ENCODE measurements around the gene UBE2F. TPM values are rescaled to one million over a fixed set of nuclear protein-coding genes. Genes with fewer than 3 reads are reported as not detected.

The UBE2F gene
- total RNA-seq, 2 experiments from 2014 or later, result 96.5 to 99.5 TPM

DNA sequence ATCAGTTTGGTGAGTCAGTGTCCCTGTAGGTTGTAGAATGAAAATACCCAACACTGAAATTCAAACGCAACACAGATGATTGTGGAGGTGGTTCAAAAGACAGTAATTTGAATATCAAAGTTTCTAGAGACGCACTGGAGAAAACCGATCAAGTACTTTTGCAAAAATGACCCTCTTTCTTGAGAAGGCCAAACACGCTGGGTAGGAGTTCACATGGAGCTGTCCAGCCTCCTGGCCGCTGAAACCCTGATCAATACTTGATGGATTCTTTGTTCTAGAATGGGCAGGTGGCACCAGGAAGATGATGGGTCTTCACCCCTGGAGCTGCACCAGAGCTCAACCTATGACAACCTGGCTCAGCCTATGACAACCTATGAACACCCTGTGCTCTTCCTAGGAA, 39.7 kb upstream of the UBE2F start:
- H3K9me3 Mint-ChIP-seq, result peaks cover 2% of the 10 kb centered on the region
- ChIA-PET POLR2A (interaction anchor here (0.7 to 1.3 kb wide), 3 partner anchors 22 to 77 kb away, joined by 3 to 5 read pairs (median 3); no protein-coding TSS in a partner anchor), CTCF (interaction anchor here (1.5 kb wide), 1 partner anchor 212 kb away, joined by 3 read pairs; no protein-coding TSS in a partner anchor)
- no peaks in the 10 kb centered on the region for H3K36me3 Mint-ChIP-seq (ENCODE audit: low read depth)
- DNase-seq, result peak; percentile 22
- no peak for ATAC-seq
- no peak overlapping the region for H3K4me3 Mint-ChIP-seq
- TF ChIP-seq, protein P1, sequence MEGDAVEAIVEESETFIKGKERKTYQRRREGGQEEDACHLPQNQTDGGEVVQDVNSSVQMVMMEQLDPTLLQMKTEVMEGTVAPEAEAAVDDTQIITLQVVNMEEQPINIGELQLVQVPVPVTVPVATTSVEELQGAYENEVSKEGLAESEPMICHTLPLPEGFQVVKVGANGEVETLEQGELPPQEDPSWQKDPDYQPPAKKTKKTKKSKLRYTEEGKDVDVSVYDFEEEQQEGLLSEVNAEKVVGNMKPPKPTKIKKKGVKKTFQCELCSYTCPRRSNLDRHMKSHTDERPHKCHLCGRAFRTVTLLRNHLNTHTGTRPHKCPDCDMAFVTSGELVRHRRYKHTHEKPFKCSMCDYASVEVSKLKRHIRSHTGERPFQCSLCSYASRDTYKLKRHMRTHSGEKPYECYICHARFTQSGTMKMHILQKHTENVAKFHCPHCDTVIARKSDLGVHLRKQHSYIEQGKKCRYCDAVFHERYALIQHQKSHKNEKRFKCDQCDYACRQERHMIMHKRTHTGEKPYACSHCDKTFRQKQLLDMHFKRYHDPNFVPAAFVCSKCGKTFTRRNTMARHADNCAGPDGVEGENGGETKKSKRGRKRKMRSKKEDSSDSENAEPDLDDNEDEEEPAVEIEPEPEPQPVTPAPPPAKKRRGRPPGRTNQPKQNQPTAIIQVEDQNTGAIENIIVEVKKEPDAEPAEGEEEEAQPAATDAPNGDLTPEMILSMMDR (IDR thresholded peaks at IDR 0.05), result no peak
- intact Hi-C loops (cut with micrococcal nuclease), result loop anchor here (10.0 kb wide), 1 partner anchor 78 kb away; no protein-coding TSS in a partner anchor
- H3K4me1 Mint-ChIP-seq (ENCODE audit: low read depth), result peaks cover 27% of the 10 kb centered on the region
- H3K27ac Mint-ChIP-seq, result no peak overlapping the region
- H3K27me3 Mint-ChIP-seq, result no peaks in the 10 kb centered on the region

DNA sequence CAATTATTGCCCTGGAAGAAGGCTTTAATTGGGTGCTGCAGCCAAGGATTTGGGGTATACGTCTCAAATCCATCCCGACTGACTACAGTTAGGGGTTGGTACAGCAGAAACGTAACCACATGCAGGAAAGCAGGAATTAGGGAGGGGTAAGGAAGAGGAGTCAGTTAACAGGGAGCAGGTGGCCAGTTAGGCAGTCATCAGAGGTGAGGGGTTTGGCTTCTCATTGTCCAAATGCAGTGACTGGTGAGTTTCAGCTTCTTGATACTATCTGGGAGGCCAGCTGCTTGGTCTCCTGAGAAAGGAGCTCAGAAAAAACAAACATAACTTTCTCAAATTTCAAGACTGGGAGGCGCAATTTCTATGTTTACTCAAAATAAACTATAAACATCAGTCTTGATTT, 38.8 kb upstream of the UBE2F start:
- peaks cover 28% of the 10 kb centered on the region for H3K4me1 Mint-ChIP-seq (ENCODE audit: low read depth)
- ATAC-seq (no peak), DNase-seq (no peak)
- peaks cover 2% of the 10 kb centered on the region for H3K9me3 Mint-ChIP-seq
- TF ChIP-seq, protein P1 (IDR thresholded peaks at IDR 0.05), result no peak
- no peak overlapping the region for H3K27ac Mint-ChIP-seq
- H3K36me3 Mint-ChIP-seq (ENCODE audit: low read depth), result no peaks in the 10 kb centered on the region
- intact Hi-C loops (cut with micrococcal nuclease), result loop anchor here (10.0 kb wide), 1 partner anchor 77 kb away; no protein-coding TSS in a partner anchor
- no peaks in the 10 kb centered on the region for H3K27me3 Mint-ChIP-seq
- CTCF ChIA-PET, result no interaction called here
- no peak overlapping the region for H3K4me3 Mint-ChIP-seq
- POLR2A ChIA-PET, result interaction anchor here (0.6 kb wide), 1 partner anchor 208 kb away, joined by 3 read pairs; no protein-coding TSS in a partner anchor

DNA sequence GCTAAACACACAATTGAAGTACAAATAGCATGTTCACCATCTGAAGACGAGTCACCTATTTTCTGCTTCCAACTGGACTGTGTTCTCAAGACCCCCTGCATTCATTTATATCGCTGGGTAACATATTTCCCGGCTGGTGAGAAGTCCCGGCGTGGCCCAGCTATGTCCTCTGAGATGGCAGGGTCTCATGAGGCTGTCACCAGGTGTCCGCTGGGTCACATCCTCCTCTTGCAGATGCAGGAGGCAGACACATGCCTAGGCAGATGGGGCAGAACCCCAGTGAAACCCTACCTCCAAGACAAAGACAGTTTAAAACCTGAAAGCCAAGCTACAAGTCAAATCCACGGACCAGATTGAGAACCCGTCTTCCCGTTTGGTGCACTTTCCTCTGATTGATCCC, 36.8 kb upstream of the UBE2F start:
- H3K4me1 Mint-ChIP-seq (ENCODE audit: low read depth), result peaks cover 26% of the 10 kb centered on the region
- H3K9me3 Mint-ChIP-seq, result peaks cover 2% of the 10 kb centered on the region
- no peak overlapping the region for H3K27ac Mint-ChIP-seq
- no peak overlapping the region for H3K4me3 Mint-ChIP-seq
- ChIA-PET CTCF (no interaction called here), POLR2A (no interaction called here)
- ATAC-seq, result no peak
- intact Hi-C loops (cut with micrococcal nuclease), result loop anchor here (10.0 kb wide), 1 partner anchor 75 kb away; no protein-coding TSS in a partner anchor
- no peaks in the 10 kb centered on the region for H3K27me3 Mint-ChIP-seq
- no peaks in the 10 kb centered on the region for H3K36me3 Mint-ChIP-seq (ENCODE audit: low read depth)
- no peak for DNase-seq
- TF ChIP-seq, protein P1 (IDR thresholded peaks at IDR 0.05), result no peak

DNA sequence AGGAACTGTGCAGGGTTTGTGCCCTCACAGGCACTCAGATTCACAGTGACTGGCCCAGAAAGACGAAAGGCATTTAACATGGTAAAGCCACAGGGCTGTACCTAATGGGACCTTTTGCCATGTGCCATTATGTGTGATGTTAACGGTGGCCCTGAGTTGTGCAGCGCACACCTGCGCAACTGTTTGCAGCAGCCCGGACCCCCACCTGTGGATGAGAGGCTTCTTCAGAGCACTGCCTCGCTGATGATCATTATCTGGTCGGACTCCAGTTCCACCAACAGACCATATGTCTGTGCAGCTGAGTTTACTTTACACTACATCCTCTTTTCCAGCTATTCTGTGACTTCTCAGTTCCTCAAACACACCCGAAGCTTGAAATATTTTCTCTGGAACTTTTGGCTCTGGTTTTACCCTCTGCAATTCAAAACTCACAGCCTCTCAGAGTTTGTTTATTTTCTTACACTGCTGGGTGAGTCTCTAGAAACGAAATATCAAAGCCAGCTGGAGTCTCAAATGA, 35.6 kb upstream of the UBE2F start:
- H3K36me3 Mint-ChIP-seq (ENCODE audit: low read depth), result no peaks in the 10 kb centered on the region
- DNase-seq, result no peak
- ATAC-seq, result no peak
- H3K9me3 Mint-ChIP-seq, result peaks cover 2% of the 10 kb centered on the region
- intact Hi-C loops (cut with micrococcal nuclease), result no loop called here
- no peak overlapping the region for H3K27ac Mint-ChIP-seq
- H3K4me3 Mint-ChIP-seq, result no peak overlapping the region
- TF ChIP-seq, protein P1 (IDR thresholded peaks at IDR 0.05), result no peak
- H3K27me3 Mint-ChIP-seq, result no peaks in the 10 kb centered on the region
- CTCF ChIA-PET, result interaction anchor here (1.3 kb wide), 1 partner anchor 186 kb away, joined by 4 read pairs; no protein-coding TSS in a partner anchor
- peaks cover 24% of the 10 kb centered on the region for H3K4me1 Mint-ChIP-seq (ENCODE audit: low read depth)
- POLR2A ChIA-PET, result interaction anchor here (1.1 to 1.2 kb wide), 2 partner anchors 8 to 11 kb away, joined by 4 to 7 read pairs; no protein-coding TSS in a partner anchor

DNA sequence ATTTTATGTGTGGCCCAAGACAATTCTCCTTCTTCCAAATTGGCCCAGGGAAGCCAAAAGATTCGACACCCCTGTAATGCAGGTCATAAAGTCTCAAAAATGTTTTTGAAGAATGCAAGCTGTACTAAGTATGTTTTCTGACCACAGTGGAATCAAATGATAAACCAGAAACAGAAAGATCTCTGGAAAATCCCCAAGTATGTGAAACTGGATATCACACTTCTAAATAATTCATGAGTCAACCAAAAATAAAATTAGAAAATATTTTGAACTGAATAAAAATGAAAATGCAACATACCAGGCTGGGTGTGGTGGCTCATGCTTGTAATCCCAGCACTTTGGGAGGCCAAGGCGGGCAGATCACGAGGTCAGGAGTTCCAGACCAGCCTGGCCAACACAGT, 34.1 kb upstream of the UBE2F start:
- TF ChIP-seq, protein P1 (IDR thresholded peaks at IDR 0.05), result no peak
- Mint-ChIP-seq H3K27me3 (no peaks in the 10 kb centered on the region), H3K36me3 (ENCODE audit: low read depth) (no peaks in the 10 kb centered on the region), H3K4me1 (ENCODE audit: low read depth) (peaks cover 17% of the 10 kb centered on the region), H3K9me3 (peaks cover 2% of the 10 kb centered on the region), H3K27ac (peak overlapping the region; percentile 76), H3K4me3 (no peak overlapping the region)
- ChIA-PET CTCF (interaction anchor here (2.0 kb wide), 1 partner anchor 9 kb away, joined by 19 read pairs; no protein-coding TSS in a partner anchor), POLR2A (interaction anchor here (0.6 to 1.2 kb wide), 2 partner anchors 13 to 40 kb away, joined by 3 to 7 read pairs; no protein-coding TSS in a partner anchor)
- DNase-seq (no peak), ATAC-seq (peak; percentile 81)
- intact Hi-C loops (cut with micrococcal nuclease), result no loop called here
